SK-N-SH treated with all-trans-retinoic acid at 6 μM for 48 hours (cell line): ENCODE measurements around the gene SCGB1D1.

Experiments used
- ATAC-seq: fragments of 200-7000 bp; cut with Tn5 transposase; 3 replicates; pipeline ENCODE4 v1.9.1; 2020; ENCODE audit warnings: mild to moderate bottlenecking, moderate library complexity
- BACH2 ChIP-seq: fragments of 250-450 bp; sonication (Bioruptor Pico); IDR thresholded peaks from 2 replicates; pipeline ENCODE4 v1.9.0; 2021; ENCODE audit warnings: mild to moderate bottlenecking, borderline replicate concordance
- CSDC2 ChIP-seq: fragments of 250-450 bp; sonication (Bioruptor Pico); IDR thresholded peaks from 2 replicates; pipeline ENCODE4 v1.5.0; 2020; ENCODE audit warnings: mild to moderate bottlenecking, moderate library complexity
- CSRNP3 ChIP-seq: fragments of 250-450 bp; sonication (Bioruptor Pico); IDR thresholded peaks from 2 replicates; pipeline ENCODE4 v1.5.1; 2021; ENCODE audit warnings: mild to moderate bottlenecking, moderate library complexity
- ESRRG ChIP-seq: fragments of 250-450 bp; sonication (Bioruptor Pico); IDR thresholded peaks from 2 replicates; pipeline ENCODE4 v1.6.1; 2021; ENCODE audit warnings: mild to moderate bottlenecking
- GLIS3 ChIP-seq: fragments of 250-450 bp; sonication (Bioruptor Pico); IDR thresholded peaks from 2 replicates; pipeline ENCODE4 v1.5.0; 2020; ENCODE audit warnings: mild to moderate bottlenecking, moderate library complexity
- ISL1 ChIP-seq: fragments of 250-450 bp; sonication (Bioruptor Pico); IDR thresholded peaks from 2 replicates; pipeline ENCODE4 v2.1.2; 2022; ENCODE audit warnings: mild to moderate bottlenecking, moderate library complexity
- OSR1 ChIP-seq: fragments of 250-450 bp; sonication (Bioruptor Pico); IDR thresholded peaks from 2 replicates; pipeline ENCODE4 v1.8.0; 2022; ENCODE audit warnings: moderate library complexity, mild to moderate bottlenecking, inconsistent platforms
- PATZ1 ChIP-seq: fragments of 250-450 bp; sonication (Bioruptor Pico); IDR thresholded peaks from 2 replicates; pipeline ENCODE4 v1.8.0; 2020; ENCODE audit warnings: mild to moderate bottlenecking, moderate library complexity, borderline replicate concordance
- POU6F1 ChIP-seq: fragments of 250-450 bp; sonication (Bioruptor Pico); IDR thresholded peaks from 2 replicates; pipeline ENCODE4 v1.8.0; 2021; ENCODE audit warnings: low read depth, mild to moderate bottlenecking, moderate library complexity, borderline replicate concordance
- PPARA ChIP-seq: fragments of 250-450 bp; sonication (Bioruptor Pico); IDR thresholded peaks from 2 replicates; pipeline ENCODE4 v1.5.0; 2020; ENCODE audit warnings: mild to moderate bottlenecking, borderline replicate concordance
- RARB ChIP-seq: fragments of 250-450 bp; sonication (Bioruptor Pico); IDR thresholded peaks from 2 replicates; pipeline ENCODE4 v1.8.0; 2021; ENCODE audit warnings: mild to moderate bottlenecking, moderate library complexity
- SNAI2 ChIP-seq: fragments of 250-450 bp; sonication (Bioruptor Pico); IDR thresholded peaks from 2 replicates; pipeline ENCODE4 v1.5.0; 2020; ENCODE audit warnings: mild to moderate bottlenecking, moderate library complexity
- TCF4 ChIP-seq: fragments of 250-450 bp; sonication (Bioruptor Pico); IDR thresholded peaks from 2 replicates; pipeline ENCODE4 v1.8.0; 2021; ENCODE audit warnings: mild to moderate bottlenecking, moderate library complexity, borderline replicate concordance
- TOX ChIP-seq: fragments of 250-450 bp; sonication (Bioruptor Pico); IDR thresholded peaks from 2 replicates; pipeline ENCODE4 v1.8.0; 2021; ENCODE audit warnings: mild to moderate bottlenecking, moderate library complexity, borderline replicate concordance
- ZC3H10 ChIP-seq: fragments of 250-450 bp; sonication (Bioruptor Pico); IDR thresholded peaks from 2 replicates; pipeline ENCODE4 v1.5.1; 2021; ENCODE audit warnings: mild to moderate bottlenecking, moderate library complexity
- ZFP30 ChIP-seq: fragments of 450-650 bp; formaldehyde crosslinking; IDR thresholded peaks from 2 replicates; pipeline ENCODE4 v1.5.0; 2022; ENCODE audit warnings: mild to moderate bottlenecking, moderate library complexity
- ZNF565 ChIP-seq: fragments of 450-650 bp; formaldehyde crosslinking; conservative IDR thresholded peaks from 2 replicates; pipeline ENCODE4 v1.5.0; 2020; ENCODE audit warnings: low read depth, mild to moderate bottlenecking, moderate library complexity
- ZNF70 ChIP-seq: fragments of 450-650 bp; formaldehyde crosslinking; IDR thresholded peaks from 2 replicates; pipeline ENCODE4 v1.5.0; 2020; ENCODE audit warnings: mild to moderate bottlenecking, moderate library complexity
- ZNF8 ChIP-seq: fragments of 450-650 bp; formaldehyde crosslinking; IDR thresholded peaks from 2 replicates; pipeline ENCODE4 v1.5.0; 2020; ENCODE audit warnings: mild to moderate bottlenecking, moderate library complexity
- TF ChIP-seq, protein P1 (sequence below): fragments of 250-450 bp; sonication (Bioruptor Pico); IDR thresholded peaks from 2 replicates; pipeline ENCODE4 v1.5.0; 2020; ENCODE audit warnings: mild to moderate bottlenecking, moderate library complexity
- TF ChIP-seq, protein P2 (sequence below): fragments of 250-450 bp; sonication (Bioruptor Pico); IDR thresholded peaks from 2 replicates; pipeline ENCODE4 v1.5.1; 2020; ENCODE audit warnings: low read depth, mild to moderate bottlenecking, moderate library complexity

Gene SCGB1D1

GRCh38 chr11:62221498-62221897, 31.5 kb downstream of the SCGB1D1 start (continued):
- TF ChIP-seq PATZ1 (CRISPR knock-in tag) = no peak
- TF ChIP-seq, all 23 proteins: peak for 0

GRCh38 chr11:62223095-62223494, 33.1 kb downstream of the SCGB1D1 start:
- TF ChIP-seq ISL1 (CRISPR knock-in tag) (no peak), CSDC2 (CRISPR knock-in tag) (no peak), ESRRG (no peak), ZFP30 (CRISPR knock-in tag) (no peak), PPARA (CRISPR knock-in tag) (no peak)
- TF ChIP-seq, protein P1, sequence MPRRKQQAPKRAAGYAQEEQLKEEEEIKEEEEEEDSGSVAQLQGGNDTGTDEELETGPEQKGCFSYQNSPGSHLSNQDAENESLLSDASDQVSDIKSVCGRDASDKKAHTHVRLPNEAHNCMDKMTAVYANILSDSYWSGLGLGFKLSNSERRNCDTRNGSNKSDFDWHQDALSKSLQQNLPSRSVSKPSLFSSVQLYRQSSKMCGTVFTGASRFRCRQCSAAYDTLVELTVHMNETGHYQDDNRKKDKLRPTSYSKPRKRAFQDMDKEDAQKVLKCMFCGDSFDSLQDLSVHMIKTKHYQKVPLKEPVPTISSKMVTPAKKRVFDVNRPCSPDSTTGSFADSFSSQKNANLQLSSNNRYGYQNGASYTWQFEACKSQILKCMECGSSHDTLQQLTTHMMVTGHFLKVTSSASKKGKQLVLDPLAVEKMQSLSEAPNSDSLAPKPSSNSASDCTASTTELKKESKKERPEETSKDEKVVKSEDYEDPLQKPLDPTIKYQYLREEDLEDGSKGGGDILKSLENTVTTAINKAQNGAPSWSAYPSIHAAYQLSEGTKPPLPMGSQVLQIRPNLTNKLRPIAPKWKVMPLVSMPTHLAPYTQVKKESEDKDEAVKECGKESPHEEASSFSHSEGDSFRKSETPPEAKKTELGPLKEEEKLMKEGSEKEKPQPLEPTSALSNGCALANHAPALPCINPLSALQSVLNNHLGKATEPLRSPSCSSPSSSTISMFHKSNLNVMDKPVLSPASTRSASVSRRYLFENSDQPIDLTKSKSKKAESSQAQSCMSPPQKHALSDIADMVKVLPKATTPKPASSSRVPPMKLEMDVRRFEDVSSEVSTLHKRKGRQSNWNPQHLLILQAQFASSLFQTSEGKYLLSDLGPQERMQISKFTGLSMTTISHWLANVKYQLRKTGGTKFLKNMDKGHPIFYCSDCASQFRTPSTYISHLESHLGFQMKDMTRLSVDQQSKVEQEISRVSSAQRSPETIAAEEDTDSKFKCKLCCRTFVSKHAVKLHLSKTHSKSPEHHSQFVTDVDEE (CRISPR knock-in tag) = no peak
- TF ChIP-seq, all 23 proteins: peak for 0
- ATAC-seq = no peak

GRCh38 chr11:62233730-62234129, 43.7 kb downstream of the SCGB1D1 start:
- TF ChIP-seq ZC3H10 (CRISPR knock-in tag) = no peak
- no peak for TF ChIP-seq RARB (CRISPR knock-in tag)
- TF ChIP-seq, protein P2, sequence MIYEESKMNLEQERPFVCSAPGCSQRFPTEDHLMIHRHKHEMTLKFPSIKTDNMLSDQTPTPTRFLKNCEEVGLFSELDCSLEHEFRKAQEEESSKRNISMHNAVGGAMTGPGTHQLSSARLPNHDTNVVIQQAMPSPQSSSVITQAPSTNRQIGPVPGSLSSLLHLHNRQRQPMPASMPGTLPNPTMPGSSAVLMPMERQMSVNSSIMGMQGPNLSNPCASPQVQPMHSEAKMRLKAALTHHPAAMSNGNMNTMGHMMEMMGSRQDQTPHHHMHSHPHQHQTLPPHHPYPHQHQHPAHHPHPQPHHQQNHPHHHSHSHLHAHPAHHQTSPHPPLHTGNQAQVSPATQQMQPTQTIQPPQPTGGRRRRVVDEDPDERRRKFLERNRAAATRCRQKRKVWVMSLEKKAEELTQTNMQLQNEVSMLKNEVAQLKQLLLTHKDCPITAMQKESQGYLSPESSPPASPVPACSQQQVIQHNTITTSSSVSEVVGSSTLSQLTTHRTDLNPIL (CRISPR knock-in tag) = no peak
- no peak for TF ChIP-seq BACH2 (CRISPR knock-in tag)
- no peak for TF ChIP-seq ZNF565
- no peak for TF ChIP-seq ZNF70 (CRISPR knock-in tag)
- TF ChIP-seq CSRNP3 = no peak
- TF ChIP-seq SNAI2 (CRISPR knock-in tag) = no peak
- no peak for TF ChIP-seq GLIS3 (CRISPR knock-in tag)
- TF ChIP-seq PPARA (CRISPR knock-in tag) = no peak
- no peak for TF ChIP-seq TOX (CRISPR knock-in tag)
- TF ChIP-seq ZNF8 (CRISPR knock-in tag) = no peak
- no peak for TF ChIP-seq ISL1 (CRISPR knock-in tag)
- TF ChIP-seq ESRRG = no peak
- TF ChIP-seq, all 23 proteins: peak for 0
- ATAC-seq = no peak

DNA sequence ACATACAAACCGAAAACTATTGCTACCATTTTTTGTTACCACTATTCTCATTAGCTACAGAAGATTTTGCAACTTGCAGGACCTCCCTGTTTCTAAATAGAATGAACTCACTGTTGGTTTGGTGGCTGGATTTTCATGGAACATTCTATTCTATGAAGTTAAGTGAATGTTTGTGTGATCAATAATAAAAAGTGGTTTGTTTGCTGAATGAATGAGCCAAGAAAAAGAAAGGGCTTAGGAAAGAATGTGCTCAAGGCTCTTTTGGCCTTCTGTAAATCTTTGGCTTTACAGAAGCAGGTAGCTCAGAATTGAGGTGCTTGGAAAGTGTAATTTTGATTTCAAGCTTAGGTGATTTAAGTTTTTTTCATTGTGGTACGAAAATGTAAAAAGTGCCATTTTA, 46.2 kb downstream of the SCGB1D1 start:
- TF ChIP-seq TOX (CRISPR knock-in tag) = no peak
- TF ChIP-seq ZNF70 (CRISPR knock-in tag) = no peak
- no peak for TF ChIP-seq ZFP30 (CRISPR knock-in tag)
- no peak for TF ChIP-seq TCF4 (CRISPR knock-in tag)
- no peak for TF ChIP-seq GLIS3 (CRISPR knock-in tag)
- TF ChIP-seq RARB (CRISPR knock-in tag) = no peak
- TF ChIP-seq ZNF565 = no peak
- no peak for TF ChIP-seq ESRRG
- no peak for TF ChIP-seq PPARA (CRISPR knock-in tag)
- no peak for TF ChIP-seq OSR1
- TF ChIP-seq, protein P2 (CRISPR knock-in tag) = no peak
- no peak for TF ChIP-seq ZNF8 (CRISPR knock-in tag)
- no peak for TF ChIP-seq POU6F1 (CRISPR knock-in tag)
- no peak for ATAC-seq
